ENCODE data around the gene SLC18A3.

SLC18A3 gene

DNA sequence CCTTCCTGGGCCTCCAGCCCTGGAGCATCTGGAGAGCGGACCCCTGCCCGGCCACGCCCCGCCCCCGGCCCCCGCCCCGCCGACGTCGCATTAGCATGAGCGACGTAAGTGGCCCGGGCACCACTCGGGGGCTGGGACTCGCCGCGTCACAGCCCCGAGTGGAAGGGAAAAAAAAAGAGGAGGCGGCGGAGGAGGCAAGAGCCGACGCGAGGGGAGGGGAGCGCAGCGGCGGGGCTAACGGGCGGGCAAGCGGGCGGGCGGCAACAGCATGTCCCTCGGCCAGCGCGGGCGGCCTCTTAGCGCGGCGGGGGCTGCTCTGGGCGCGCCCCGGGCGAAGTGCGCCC is at the start of gene SLC18A3:
Gene SLC18A3 (plus strand): TSS at position 197 of the 344 bp plus-strand sequence. CDS start 431 bp downstream, outside the sequence.
- no peak for DNase-seq (ENCODE audit: low read depth in 2 of 2)

DNA sequence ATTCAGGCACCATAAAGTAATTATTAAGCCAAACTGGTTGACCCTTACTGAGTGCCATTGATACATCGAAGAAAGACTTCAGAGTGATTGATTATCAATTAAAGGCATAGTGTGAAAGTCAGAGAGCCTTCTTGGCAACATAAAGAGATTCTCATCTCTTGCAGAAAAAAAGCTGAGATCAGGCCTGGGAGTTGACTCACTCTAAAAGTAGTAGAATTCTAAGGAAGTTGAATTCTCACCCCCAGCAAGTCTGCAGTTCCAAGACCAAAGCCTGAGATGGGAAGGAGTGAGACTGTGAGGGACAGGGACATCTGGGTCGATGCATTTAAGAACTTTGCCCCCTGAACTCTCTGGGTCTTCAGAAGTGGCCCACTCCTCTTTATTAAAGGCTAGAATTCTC is 49.6 kb upstream of the SLC18A3 start:
- no peak for DNase-seq (ENCODE audit: low read depth in 2 of 2)

DNA sequence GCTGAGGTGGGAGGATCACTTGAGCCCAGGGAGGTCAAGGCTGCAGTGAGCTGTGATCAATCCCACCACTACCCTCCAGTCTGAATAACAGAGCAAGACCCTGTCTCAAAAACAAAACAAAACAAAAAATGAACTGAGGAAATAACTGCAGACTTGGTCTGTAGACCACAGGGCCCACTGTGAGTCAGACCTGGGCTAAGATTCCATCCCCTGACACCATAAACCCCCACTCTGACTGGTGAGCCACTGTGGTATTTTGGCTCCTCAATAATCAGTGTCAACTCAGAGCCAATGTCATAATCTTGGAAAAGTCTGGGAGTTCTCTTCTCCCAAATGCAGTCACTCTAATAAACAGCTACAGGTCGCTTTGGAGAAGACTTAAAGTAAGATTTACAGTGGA is 47.2 kb upstream of the SLC18A3 start:
- DNase-seq (ENCODE audit: low read depth in 2 of 2), result no peak

DNA sequence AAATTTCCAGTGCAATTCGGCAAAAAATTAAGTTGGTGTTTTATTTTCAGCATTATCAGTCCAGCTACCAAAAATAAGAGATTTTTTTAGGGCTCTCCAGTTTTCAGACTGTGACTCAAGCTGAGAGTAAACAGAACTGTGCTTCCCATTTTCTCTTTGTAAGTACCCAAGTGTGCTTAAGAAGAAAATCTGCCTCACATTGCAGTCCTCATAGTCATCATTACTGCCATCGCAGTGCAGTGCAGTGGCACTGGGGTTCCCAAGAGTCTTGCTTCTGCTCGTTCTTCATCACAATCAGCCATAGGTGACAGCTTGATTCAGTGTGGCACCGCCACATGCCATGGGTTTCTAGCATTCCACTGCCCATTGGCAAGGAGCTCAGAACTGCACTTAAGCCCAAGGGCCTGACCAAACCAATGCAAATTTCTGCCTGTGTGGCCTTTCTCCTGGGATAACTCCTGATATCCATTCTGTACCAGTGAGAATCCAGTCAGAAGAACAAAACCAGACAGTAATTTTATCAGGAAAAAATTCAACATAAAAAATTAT is 45.6 kb upstream of the SLC18A3 start:
- DNase-seq (ENCODE audit: low read depth in 2 of 2), result no peak

DNA sequence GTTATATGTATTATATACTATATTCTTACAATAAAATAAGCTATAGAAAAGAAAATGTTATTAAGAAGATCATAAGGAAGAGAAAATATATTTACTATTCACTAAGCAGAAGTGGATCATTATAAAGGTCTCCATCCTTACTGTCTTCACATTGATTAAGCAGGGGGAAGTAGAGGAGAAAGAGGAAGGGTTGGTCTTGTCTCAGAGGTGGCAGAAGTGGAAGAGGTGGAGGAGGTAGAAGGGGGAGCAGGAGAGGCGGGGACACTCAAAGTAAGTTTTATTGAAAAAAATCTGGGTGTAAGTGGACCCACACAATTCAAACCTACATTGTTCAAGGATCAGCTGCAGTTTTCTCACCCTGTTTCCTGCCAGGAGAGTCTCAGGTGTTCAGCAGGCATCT is 42.3 kb upstream of the SLC18A3 start:
- no peak for DNase-seq (ENCODE audit: low read depth in 2 of 2)

DNA sequence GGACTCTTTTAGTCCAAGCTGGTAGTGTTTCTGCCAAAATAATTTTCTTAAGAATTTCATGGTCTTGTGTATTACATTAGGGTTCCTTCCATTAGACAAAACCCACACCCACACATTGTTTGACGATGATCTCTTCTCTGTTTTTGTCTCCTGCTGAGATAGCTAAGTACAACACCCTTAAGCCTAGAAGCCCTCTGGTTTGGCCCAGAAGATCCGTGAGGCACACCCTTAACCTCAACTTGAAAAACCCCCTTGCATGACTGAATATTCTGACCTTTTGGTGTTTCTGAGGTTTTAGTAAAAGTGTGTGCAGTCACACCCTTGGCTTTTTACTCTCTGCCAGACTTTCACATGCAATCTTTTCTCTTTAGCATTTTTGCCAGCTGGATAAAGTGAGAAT is 41.9 kb upstream of the SLC18A3 start:
- DNase-seq (ENCODE audit: low read depth in 2 of 2), result no peak

DNA sequence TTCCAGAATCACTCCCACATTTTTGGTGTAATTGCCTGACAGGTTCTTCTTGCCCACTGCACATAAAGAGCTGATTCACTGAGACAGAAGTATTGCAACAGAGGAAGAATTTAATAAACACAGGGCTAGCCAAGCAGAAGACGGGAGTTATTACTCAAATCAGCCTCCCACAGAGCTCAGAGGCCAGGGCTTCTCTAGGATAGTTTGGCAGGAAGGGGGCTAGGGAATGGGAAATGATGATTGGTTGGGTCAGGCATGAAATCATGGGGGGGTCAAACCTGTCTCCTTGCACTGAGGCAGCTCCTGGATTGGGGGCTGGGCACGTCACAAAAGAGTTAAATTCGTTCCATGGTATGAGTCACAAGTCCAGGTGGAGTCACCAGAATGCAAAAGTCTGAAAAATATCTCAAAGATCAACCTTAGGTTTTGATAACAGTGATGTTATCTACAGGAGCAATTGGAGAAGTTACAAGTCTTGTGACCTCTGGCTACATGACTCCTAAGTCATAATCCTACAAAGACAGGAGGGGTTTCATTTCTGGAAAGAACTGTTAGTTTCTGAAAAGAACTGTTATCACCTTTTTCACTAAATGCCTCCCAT is 41.0 kb upstream of the SLC18A3 start:
- no peak for DNase-seq (ENCODE audit: low read depth in 2 of 2)

DNA sequence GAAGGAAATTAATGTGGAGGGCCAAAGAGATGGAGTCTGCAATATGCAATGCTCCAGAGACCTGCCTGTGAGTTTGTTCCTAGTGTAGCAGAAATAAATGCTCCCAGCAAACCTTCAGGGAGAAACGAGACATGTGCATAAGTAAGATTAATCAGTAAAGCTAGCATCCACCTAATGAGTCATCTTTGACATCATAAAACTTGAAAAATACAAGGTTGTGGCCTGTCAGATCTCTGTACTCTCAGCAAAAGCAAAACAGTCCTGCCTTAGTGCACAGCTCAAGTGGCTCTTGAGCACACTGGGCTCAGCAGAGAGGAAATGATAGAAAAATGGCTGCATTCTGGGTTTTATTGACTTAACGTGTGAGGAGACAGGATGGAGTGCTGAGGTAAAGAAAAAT is 38.7 kb upstream of the SLC18A3 start:
- DNase-seq (ENCODE audit: low read depth in 2 of 2), result no peak

DNA sequence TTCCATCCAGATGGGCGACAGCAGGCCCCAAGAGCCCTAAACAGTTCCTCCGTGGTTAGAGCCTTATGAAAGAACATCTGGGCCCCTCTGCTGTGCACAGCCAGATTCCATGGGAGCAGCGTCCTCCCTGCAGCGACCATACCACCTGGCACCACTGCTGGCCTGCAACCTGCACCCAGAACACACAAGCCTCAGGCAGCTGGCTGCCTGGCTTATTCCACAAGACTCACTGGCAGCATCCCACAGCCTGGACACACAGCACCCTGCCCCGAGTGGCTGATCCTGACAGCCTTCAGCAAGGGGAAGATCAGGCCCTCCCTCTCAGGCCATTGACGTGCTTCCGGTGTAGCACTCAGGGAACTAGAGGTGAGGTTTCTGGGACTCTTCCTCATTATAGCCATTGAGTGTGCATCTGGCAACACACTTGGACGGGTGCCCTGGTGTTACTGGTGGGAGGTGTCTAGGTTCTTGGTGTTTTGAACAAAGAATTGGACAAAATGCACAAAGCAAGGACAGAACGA is 37.5 kb upstream of the SLC18A3 start:
- DNase-seq (ENCODE audit: low read depth in 2 of 2), result no peak

DNA sequence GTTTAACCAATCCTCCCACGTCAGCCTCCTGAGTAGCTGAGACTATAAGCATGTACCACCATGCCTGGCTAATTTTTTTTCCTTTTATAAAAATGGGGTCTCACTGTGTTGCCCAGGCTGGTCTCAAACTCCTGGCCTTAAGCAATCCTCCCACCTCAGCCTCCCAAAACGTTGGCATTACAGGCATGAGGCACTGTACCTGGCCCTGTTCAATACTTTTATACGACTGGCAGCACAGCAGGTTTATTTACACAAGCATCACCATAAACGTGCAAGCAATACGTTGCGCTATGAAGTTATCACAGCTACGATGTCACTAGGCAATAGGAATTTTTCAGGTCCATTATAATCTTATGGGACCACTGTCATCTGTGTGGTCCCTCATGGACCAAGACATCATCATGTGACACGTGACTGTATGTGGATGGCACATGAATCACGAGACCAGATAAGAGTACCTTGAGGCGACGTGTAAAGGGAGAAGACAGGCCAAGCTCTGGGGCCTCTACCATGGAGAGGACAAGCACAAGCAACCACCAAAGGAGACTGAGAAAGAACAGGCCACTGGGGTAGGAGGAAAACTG is 34.5 kb upstream of the SLC18A3 start:
- no peak for DNase-seq (ENCODE audit: low read depth in 2 of 2)

DNA sequence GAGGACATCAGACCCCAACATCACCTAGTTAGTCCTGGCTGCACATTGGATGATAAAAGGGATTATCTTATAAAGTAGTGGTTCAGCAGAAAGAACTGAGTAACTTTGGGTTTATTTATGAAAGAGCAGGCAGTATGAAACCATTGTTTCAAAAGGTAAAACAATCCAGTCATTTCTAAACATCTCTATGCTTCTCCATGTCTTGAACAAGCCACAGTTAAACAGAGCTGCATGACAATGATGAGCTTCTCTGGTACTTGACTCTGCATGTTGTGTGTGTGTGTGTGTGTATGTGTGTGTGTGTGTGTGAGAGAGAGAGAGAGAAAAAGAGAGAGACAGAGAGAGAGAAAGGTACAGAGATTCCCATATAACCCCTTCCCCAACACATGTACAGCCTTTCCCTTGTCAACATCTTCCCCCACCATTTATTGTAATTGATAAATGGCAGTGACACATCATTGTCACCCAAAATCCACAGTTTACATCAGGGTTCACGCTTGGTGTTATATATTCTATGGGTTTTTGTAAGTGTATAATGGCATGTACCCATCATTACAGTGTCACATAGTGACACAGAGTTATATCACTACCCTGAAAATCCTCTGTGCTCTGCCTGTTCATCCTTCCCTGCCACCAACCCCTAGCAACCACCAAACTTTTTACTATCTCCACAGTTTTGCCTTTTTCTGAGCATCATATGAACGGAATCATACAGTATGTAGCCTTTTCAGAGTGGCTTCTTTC is 32.8 kb upstream of the SLC18A3 start:
- no peak for DNase-seq (ENCODE audit: low read depth in 2 of 2)

DNA sequence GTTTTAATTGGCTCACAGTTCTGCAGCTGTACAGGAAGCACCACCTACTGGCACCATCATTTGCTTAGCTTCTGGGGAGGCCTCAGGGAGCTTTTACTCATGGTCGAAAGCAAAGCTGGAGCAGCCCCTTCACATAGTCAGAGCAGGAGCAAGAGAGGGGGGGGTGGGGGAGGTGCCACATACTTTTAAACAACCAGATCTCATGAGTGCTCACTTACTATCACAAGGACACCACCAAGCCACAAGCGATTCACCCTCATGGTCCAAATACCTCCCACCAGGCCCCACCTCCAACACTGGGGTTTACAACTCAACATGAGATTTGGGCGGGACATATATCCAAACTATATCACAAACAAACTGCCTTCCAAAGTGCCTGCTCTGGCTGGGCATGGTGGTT is 31.7 kb upstream of the SLC18A3 start:
- no peak for DNase-seq (ENCODE audit: low read depth in 2 of 2)

DNA sequence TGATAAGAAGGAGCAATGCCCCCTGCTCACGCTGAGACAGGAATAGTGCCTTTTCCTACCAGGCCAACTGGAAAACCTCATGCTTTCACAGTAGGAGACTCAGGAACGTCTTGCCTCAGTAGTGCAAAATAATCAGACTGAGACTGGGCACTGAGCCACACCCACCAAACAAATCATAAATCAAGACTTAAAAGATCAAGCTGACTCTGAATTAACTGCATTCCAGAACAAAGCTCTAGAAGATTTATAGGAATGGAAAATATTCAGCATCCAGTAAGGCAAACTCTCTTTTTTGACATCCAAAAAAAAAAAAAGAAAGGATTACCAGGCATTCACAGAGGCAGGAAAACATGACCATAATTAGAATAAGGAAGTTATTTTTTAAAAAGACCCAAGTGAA is 30.5 kb upstream of the SLC18A3 start:
- DNase-seq (ENCODE audit: low read depth in 2 of 2), result no peak

DNA sequence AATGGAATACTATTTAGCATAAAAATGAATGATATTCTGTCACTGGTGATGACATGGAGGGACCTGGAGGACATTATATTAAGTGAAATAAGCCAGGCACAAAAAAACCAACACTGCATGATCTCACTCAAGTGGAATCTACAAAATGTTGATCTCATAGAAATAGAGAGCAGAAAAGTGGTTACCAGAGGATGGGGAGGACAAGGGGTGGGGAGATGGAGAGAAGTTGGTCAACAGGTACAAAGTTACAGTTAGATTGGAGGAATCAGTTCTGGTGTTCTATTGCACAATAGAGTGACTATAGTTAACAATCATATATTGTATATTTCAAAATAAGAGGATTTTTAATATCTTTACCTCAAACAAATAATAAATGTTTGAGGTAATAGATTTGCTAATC is 24.7 kb upstream of the SLC18A3 start:
- no peak for DNase-seq (ENCODE audit: low read depth in 2 of 2)

DNA sequence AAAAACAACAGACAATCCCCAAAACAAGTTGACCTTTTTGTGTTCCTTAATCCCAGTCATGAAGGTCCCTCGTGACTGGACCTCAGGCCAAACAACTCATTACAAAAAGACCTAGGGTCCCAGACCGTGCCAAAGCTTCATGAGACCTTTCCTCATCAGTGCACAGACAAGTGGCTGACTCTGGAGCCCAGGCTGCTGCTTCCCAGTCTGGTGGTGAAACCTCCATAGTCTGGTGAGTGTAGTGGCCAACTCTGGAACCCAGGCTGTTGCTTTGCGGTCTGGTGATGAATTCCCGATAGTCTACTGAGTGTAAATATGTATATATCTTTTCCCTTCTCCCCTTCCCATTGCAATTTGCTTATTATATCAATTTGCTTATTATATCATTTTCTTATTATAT is 22.1 kb upstream of the SLC18A3 start:
- DNase-seq (ENCODE audit: low read depth in 2 of 2), result no peak

DNA sequence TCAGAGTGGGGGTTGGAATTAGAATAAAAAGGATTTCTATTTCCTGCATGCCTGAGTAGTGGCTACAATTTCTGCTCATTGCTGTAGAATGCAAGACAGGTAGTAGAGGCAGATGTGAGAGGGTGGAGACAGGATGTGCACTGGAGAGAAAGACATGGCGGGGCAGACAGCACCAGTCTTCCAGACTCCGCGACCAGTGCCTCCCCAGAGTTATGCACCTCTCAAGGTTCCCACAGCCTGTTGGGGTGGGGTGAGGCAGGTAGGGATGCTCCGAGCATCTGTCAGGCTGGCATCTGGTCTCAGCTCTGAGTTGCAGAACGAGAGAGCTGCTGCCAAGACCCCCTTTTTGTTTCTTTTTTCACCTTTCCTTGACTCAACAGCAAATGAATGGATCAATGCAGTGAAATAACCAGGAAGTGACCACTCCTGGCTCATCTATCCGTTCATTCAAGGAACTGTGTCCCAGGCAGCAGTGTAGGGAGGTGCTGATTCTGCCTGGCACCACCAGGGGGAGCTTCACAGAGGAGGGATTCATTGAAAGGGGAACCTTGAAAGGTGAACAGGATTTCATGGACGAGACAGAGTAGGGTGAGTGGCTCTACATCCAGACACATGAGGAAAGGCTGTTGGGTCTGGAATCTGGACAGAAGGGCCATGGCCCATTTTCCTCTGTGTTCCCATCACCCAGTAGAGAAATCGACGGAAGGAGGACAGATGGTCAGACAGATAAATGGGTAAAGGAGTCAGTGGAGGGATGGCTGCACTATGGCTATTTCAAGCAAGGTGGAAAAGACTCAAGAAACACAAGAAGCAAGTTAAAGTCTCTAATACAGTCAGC is 17.2 kb upstream of the SLC18A3 start:
- DNase-seq (ENCODE audit: low read depth in 2 of 2), result peak in 1 of 2 donors; percentile 11

DNA sequence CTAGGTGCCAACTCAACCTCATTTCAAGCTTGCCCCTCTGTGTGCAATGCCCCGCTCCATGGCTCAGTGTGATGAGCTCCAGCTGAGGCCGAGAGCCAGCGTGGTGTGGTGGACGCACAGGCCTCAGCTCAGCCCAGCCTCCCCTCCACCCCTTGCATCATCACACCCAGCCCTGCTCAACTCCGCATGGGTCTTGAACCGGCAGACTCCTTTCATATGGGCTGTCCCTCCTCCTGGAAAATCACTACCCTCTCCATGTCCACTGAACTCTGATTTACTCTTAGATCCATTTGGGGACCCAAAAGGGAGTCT is 16.6 kb upstream of the SLC18A3 start:
- DNase-seq (ENCODE audit: low read depth in 2 of 2), result no peak

DNA sequence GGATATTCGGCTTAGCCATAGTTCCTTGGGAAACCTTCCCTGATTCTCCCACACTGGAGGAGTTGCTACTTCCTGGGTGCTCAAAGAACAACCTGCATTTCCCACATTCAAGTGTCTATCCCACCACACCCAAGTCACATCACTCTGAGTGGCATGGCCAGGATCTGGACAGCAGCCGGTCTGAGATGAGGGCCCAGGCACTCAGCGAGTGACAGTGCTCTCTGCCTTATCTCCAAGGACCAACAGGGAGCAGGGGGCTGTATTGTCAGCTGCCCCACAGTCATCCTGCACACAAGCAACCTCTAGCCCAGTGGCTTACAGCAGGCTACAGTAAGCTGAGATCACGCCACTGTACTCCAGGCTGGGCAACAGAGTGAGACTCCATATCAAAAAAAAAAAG is 16.1 kb upstream of the SLC18A3 start:
- DNase-seq (ENCODE audit: low read depth in 2 of 2), result no peak

DNA sequence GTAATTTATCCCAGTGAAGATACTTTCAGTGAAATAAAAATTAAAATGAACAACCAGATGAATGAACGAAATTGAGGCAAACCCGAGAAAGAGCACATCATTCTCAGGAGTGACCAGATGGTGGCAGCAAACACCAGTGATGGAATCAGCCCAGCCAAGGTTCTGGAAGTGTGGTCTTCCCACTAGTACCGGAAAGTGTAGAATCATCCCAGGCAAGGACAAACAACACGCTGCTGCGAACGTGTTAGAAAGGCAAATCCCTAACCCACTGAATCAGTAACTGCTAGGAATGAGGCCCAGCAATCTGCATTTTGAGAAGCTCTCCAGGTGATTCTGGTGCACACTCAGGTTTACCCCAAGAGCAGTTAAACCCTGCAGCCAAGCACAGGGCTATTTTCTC is 15.5 kb upstream of the SLC18A3 start:
- DNase-seq (ENCODE audit: low read depth in 2 of 2), result no peak

DNA sequence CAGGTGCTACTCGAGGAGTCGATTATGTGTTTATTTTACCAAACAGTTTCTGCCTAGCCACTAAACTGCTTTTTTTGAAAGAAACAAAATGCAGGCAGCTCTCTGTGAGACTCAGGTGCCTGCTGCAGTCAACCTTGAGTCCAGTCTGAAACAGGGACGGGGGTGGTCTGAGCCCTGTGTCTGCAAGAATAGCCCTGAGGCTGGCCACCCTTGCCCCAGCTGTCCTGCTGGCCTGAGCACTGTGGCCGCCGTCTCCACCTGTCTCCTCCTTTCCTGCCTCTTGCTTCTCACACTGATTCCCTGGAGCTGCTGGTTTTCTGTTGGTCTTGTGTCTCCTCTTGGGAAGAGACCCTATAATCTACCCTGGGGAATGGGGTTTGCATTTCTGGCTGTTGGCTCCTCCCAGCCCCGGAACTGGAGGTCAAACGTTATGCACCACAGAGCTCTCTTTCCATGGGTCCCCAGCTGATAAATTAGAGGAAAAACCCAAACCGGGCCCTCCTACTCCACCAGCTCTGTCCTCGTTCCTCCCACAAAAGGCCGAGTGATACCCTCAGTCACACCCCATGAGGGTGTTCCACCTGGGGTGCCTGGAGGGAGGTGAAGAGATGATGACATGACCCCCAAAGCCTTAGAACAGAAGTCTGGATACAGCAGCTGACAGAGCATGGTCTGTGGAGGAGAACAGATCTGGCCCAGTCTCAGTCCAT is 15.0 kb upstream of the SLC18A3 start:
- no peak for DNase-seq (ENCODE audit: low read depth in 2 of 2)

DNA sequence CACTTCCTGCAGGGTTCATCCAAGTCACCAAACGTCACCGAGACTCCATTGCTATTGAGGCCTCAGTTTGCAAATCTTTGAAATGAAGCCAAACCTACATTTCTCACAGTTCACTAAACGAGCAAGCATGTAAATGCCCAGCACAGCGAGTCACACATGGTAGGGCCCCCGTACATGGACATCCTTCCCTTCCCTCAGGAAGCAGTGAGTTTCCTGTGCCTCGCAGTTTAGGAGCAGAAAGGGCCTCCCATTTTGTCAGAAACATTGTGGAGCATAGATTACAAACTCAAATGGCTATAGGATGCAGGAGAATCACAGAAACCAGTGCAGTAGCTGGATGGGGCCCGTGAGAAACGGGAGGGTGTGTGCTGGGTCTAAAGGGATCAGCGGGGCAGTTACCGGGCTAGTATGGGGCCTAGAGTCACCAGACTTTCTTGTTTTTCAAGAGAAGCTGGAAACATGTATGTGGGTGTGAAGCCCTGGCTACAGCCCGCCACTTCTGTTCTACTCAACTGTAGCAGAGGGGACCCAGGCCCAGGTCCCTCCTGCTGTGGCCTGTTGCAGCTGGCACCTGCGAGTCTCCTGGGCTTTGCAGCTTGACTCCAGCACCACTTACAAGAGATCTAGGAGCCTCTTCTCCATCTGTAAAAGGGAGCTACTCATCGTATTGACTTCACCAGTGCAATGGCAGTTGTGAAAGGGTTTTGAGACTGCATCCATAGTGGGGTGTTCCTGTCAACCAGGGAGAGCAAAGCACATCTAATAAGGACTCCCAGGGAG is 14.2 kb upstream of the SLC18A3 start:
- no peak for DNase-seq (ENCODE audit: low read depth in 2 of 2)

Data from stimulated activated CD8-positive, alpha-beta memory T cell treated with anti-CD3 and anti-CD28 coated beads, Interleukin-15, amount 100 ng/mL, for 4 hours (primary cell).